Articular chondrocyte of knee joint (primary cell): ENCODE results near the gene DAG1. TPM values are rescaled to one million over a fixed set of nuclear protein-coding genes. Genes with fewer than 3 reads are reported as not detected.

ENCODE experiments used
- small RNA-seq: library from RNA; depleted of rRNA; stranded (forward); fragments of <200 nt; gene quantifications from one replicate; pipeline ENCODE3, GENCODE V24; 2012
- total RNA-seq: library from RNA; depleted of rRNA; stranded (reverse); fragments of >200 nt; gene quantifications from 2 replicates; pipeline ENCODE4 v1.2.3, GENCODE V29; 2012

The DAG1 gene
- total RNA-seq: 58.7 and 64.2 TPM in 2 replicates

DNA sequence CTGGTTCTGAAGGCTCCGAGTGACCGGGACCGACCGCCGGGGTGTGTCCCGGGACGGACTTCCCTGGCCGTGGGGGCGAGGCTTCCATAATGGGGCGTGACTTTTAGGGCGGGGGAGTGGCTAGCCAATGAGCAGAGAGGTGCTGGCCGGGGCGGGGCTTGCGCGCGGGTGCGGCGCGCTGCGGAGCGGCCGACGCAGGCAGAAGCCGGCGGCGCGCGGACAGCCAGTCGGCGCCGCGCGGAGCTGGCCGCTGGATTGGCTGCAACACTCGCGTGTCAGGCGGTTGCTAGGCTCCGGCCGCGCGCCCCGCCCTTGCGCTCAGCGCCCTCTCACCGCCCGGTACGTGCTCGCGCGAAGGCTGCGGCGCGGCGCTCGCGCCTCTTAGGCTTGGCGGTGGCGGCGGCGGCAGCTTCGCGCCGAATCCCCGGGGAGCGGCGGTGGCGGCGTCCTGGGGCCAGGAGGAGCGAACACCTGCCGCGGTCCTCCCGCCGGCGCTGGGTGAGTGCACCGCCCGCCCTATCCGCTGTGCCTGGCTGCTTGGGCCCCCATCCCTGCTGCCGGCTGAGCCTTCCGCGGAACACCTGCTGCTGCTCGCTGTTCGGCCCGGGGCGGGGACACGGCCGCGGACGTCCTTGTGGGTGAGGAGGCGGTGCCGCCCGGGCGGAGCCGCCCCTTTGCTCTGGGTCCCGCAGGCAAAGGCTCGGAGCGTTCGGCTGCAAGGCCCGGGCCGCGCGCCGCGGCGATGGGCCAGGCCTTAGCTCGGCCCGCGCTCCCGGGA is at the start of gene DAG1:
Gene DAG1 (plus strand): TSS at position 332 of the 778 bp plus-strand sequence. CDS start 40,268 bp downstream, outside the sequence.

DNA sequence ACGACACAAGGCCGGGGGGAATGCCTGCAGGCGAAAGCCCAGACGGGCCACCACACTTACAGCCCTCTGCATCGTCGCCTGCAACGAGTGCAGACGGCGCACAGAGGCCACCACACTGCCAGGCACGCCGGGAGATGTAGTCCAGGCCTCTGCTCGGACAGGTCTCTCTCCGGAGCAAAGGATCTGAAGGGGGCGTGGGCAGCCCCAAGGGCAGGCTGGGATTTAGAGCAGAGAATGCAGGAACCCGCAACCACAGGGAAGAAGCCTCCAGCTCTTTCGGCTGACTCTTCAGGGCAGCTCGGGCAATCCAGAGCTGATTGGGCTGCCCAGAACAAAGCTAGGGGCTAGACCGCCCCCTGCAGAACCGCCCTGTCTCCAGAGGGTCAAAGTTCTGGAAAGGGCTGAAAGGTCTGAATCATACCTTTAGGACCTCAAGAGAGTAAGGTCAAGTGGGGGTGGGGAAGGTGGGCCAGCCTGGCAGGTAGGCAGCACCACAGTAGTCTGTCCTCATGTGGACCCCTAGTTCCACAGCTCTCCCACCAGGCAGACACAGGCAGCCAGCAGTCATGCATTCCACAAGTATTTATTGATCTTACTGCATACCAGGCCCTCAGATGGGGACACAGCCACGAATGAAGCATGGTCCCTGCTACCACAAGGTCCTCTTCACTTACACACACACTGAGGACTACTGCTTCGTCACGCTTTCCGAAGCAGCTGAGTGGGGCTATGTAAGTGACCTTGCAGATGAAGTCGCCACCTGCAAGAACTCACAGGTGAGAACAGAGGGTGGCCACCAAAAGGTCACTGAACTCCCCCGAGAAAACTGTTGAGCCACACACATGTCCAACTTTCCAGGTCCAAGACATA is 47.5 kb upstream of the DAG1 start, which contains the start of gene AMT:
Gene AMT (minus strand): TSS at position 95 of the 870 bp plus-strand sequence. CDS start 23 bp downstream, at position 72.

DNA sequence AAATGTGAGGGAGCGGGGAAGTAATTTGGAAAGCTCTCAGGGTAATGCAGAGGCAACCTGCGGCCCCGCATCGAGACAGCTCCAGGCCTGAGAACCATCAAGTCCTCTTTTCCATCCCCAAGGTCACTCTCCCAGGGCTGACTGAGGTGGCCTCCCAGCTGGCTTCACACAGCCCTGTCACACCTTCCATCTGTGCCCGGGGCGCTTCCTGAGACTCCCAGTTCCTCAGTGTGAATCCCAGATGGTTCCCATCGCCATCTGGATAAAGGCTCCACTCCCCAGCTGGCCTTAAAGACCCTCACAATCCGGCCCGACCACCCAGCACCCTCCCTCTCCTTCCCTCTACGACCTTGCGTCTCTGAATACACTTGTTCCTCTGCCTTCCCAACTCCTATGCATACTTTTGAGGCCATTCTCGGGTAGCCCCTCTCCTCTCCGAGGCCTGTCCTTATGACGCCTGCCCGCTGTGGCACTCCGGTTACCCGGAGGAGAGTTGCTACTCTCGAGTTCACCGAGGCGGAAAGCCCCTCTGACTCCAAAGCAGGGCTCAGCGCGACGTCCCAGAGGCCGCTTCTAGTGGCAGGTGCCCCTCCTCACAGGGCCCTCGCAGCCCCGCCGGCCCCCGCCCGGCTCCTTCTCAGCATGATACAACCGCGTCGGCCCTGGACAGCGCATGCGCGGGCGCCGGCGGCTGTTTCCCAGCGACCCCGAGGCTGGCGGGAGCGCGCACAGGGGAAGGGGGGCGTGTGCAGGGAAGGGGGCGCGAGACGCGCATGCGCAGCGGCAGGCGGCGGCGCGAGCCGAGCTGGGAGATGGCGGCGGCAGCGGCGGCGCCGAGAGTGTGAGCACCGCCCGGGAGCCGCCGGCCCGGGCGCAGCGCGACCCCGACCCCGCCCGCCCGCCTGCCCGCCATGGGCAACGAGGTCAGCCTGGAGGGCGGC is 83.9 kb downstream of the DAG1 start, which contains the start of gene BSN:
Gene BSN (plus strand): TSS at position 786 of the 941 bp plus-strand sequence. CDS start 126 bp downstream, at position 912.

Small RNAs within 50 kb of the gene (small RNA-seq; reads per million reads assigned to genes)
- gene RNA5SP130: not detected

Other genes starting within 250 kb of the DAG1 start
- gene C3orf62, start 193.0 kb upstream of the DAG1 start, total RNA-seq: 2.4 and 2.5 TPM in 2 replicates
- gene USP4, start 130.2 kb upstream of the DAG1 start, total RNA-seq: 24.8 and 25.7 TPM in 2 replicates
- 181 and 215 TPM in 2 replicates for gene GPX1, start 111.9 kb upstream of the DAG1 start, total RNA-seq
- gene RHOA, start 58.3 kb upstream of the DAG1 start, total RNA-seq: 891 and 926 TPM in 2 replicates
- gene TCTA, start 57.8 kb upstream of the DAG1 start, total RNA-seq: 36.1 and 37.2 TPM in 2 replicates
- gene AMT, start 47.8 kb upstream of the DAG1 start, total RNA-seq: 0.22 and 0.78 TPM in 2 replicates
- 4.6 and 6.5 TPM in 2 replicates for gene NICN1, start 40.9 kb upstream of the DAG1 start, total RNA-seq
- gene BSN, start 84.2 kb downstream of the DAG1 start, total RNA-seq: 0.22 and 0.26 TPM in 2 replicates
- 70.7 and 85.2 TPM in 2 replicates for gene APEH, start 204.1 kb downstream of the DAG1 start, total RNA-seq
- gene MST1, start 219.2 kb downstream of the DAG1 start, total RNA-seq: 3.1 and 3.6 TPM in 2 replicates
- 12.4 and 16.3 TPM in 2 replicates for gene RNF123, start 219.3 kb downstream of the DAG1 start, total RNA-seq
- gene AMIGO3, start 249.4 kb downstream of the DAG1 start, total RNA-seq: 0.32 TPM in 1 of 2 replicates, not detected in the other